ENCODE data around the gene IQSEC1. TPM values are rescaled to one million over a fixed set of nuclear protein-coding genes. Genes with fewer than 3 reads are reported as not detected.

Gene IQSEC1
- total RNA-seq, 1 donor from 2014 or later = 211 TPM

DNA sequence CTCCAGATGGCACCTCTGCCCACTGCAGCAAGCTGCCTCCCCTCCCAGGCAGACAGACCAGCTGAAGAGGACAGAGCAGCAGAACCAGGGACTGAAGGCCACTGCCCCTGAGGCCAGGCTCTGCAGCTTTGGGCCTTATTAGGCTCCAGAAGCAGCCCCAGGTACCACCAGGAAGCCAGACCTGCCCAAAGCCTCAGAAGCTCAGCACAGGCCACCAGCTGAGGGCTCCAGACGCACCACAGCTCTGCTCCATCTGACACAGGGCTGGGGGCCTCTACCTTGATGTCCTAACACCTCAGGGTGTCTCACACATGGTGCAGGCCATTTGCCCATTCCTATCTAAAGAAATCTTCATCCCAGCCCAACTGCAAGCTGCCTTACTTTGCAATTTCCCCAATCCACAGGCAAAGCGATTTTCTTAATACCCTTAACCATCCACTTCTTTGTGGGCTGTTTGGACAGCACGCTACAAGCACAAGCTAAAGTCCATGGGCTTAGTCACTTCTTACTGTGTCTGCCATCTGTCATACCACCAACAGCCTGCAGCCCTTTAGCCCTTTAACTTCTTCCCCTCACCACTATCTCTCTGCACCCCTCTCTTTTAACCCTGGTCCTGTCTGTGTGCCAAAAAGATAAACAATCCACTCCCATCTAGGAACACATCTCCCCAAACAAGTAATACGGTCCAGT is 112.1 kb downstream of the IQSEC1 start:
- TF ChIP-seq, protein P1, sequence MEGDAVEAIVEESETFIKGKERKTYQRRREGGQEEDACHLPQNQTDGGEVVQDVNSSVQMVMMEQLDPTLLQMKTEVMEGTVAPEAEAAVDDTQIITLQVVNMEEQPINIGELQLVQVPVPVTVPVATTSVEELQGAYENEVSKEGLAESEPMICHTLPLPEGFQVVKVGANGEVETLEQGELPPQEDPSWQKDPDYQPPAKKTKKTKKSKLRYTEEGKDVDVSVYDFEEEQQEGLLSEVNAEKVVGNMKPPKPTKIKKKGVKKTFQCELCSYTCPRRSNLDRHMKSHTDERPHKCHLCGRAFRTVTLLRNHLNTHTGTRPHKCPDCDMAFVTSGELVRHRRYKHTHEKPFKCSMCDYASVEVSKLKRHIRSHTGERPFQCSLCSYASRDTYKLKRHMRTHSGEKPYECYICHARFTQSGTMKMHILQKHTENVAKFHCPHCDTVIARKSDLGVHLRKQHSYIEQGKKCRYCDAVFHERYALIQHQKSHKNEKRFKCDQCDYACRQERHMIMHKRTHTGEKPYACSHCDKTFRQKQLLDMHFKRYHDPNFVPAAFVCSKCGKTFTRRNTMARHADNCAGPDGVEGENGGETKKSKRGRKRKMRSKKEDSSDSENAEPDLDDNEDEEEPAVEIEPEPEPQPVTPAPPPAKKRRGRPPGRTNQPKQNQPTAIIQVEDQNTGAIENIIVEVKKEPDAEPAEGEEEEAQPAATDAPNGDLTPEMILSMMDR (IDR thresholded peaks at IDR 0.05; ENCODE audit: partially characterized antibody, unreplicated experiment) = no peak
- peaks cover 85% of the 10 kb centered on the region for H3K4me1 Mint-ChIP-seq (ENCODE audit: low read depth, unreplicated experiment)
- peaks cover 46% of the 10 kb centered on the region for H3K9me3 Mint-ChIP-seq (ENCODE audit: unreplicated experiment)
- no peak for DNase-seq
- peak overlapping the region; percentile 72 for H3K4me3 Mint-ChIP-seq (ENCODE audit: unreplicated experiment)
- peaks cover 34% of the 10 kb centered on the region for H3K27me3 Mint-ChIP-seq (ENCODE audit: unreplicated experiment)
- no peaks in the 10 kb centered on the region for H3K36me3 Mint-ChIP-seq (ENCODE audit: unreplicated experiment)
- peak overlapping the region; percentile 70 for H3K27ac Mint-ChIP-seq (ENCODE audit: unreplicated experiment)

DNA sequence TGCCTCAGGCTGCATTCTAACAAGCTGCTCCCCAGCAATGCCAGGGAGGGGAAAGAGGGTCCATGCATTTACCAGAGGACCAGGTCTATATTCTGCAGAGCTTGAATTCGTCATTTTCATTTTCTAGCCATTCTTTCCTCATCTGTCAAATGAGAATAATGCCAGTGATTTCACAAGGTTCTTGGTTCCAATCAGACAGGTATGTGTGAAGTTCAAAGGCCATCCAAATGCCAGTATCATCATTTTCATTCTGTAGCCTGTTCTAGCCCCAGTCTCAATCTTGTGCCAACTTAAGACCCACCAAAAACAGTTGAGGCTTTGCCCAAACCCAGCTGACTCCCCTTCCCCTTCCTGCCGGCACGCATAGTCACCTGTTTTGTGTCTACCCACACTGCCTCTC is 112.7 kb downstream of the IQSEC1 start:
- peaks cover 41% of the 10 kb centered on the region for H3K9me3 Mint-ChIP-seq (ENCODE audit: unreplicated experiment)
- peaks cover 84% of the 10 kb centered on the region for H3K4me1 Mint-ChIP-seq (ENCODE audit: low read depth, unreplicated experiment)
- no peaks in the 10 kb centered on the region for H3K36me3 Mint-ChIP-seq (ENCODE audit: unreplicated experiment)
- peaks cover 33% of the 10 kb centered on the region for H3K27me3 Mint-ChIP-seq (ENCODE audit: unreplicated experiment)
- H3K27ac Mint-ChIP-seq (ENCODE audit: unreplicated experiment) = peak overlapping the region; percentile 70
- H3K4me3 Mint-ChIP-seq (ENCODE audit: unreplicated experiment) = peak overlapping the region; percentile 72
- TF ChIP-seq, protein P1 (IDR thresholded peaks at IDR 0.05; ENCODE audit: partially characterized antibody, unreplicated experiment) = no peak
- no peak for DNase-seq

DNA sequence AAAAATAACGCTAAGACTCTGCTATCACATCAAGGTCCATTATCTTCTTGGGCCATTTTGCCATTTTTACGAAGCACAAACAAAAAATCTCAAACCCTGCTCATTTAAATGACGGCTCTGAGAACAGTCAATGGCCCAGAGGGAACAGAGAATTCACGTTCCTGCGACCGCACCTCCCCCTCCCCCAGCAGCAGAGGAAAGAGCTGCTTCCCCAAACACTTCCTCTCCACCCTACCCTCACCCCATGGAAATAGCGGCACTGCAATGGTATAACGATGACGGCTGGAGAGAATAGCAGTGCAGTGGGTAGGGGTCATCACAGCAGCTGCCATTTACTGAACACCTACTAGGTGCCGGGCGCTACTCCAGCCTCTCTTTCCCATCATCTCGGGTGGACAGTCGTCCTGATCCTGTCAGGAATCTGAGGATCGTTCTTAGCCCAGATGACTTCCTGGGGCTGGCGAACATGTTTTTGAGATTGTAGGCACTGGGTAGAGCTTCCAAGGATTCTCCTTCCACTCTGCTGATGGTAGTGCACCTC is 113.3 kb downstream of the IQSEC1 start:
- Mint-ChIP-seq H3K4me3 (ENCODE audit: unreplicated experiment) (peak overlapping the region; percentile 9), H3K36me3 (ENCODE audit: unreplicated experiment) (no peaks in the 10 kb centered on the region)
- TF ChIP-seq, protein P1 (IDR thresholded peaks at IDR 0.05; ENCODE audit: partially characterized antibody, unreplicated experiment) = no peak

DNA sequence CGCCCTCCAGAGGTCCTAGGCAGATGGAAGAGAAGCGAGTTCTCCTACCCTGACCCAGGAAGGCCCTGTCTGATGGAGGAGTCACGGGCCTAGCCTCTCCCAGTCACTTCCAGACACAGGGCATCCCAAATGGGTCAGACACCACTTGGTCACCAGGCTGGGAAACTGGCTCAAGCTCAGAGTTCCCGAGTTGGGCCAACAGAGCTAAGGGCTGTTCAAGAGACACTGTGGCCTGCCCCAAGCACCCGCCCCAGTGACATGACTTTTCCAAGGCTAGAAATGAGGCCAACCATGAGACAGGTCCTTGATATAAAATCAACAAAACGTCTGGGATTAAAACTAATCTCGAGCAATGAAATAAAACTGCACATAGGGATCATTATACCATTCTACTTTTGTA is 113.8 kb downstream of the IQSEC1 start:
- Mint-ChIP-seq H3K27me3 (ENCODE audit: unreplicated experiment) (peaks cover 34% of the 10 kb centered on the region), H3K4me3 (ENCODE audit: unreplicated experiment) (peak overlapping the region; percentile 9), H3K36me3 (ENCODE audit: unreplicated experiment) (no peaks in the 10 kb centered on the region), H3K27ac (ENCODE audit: unreplicated experiment) (no peak overlapping the region), H3K4me1 (ENCODE audit: low read depth, unreplicated experiment) (peaks cover 81% of the 10 kb centered on the region), H3K9me3 (ENCODE audit: unreplicated experiment) (peaks cover 40% of the 10 kb centered on the region)
- TF ChIP-seq, protein P1 (IDR thresholded peaks at IDR 0.05; ENCODE audit: partially characterized antibody, unreplicated experiment) = no peak
- no peak for DNase-seq

More for the DNA sequence above, 113.3 kb downstream of the IQSEC1 start:
- peaks cover 31% of the 10 kb centered on the region for H3K27me3 Mint-ChIP-seq (ENCODE audit: unreplicated experiment)
- peaks cover 40% of the 10 kb centered on the region for H3K9me3 Mint-ChIP-seq (ENCODE audit: unreplicated experiment)
- peak overlapping the region; percentile 45 for H3K27ac Mint-ChIP-seq (ENCODE audit: unreplicated experiment)
- peaks cover 81% of the 10 kb centered on the region for H3K4me1 Mint-ChIP-seq (ENCODE audit: low read depth, unreplicated experiment)
- no peak for DNase-seq

Measured in glutamatergic neuron (in vitro differentiated cells).